Panc1 (cell line): ENCODE data around the gene H1-8.

Experiments
- POLR2AphosphoS5 ChIP-seq: IDR thresholded peaks from 2 replicates; pipeline ENCODE4 v1.6.1; 2012; ENCODE audit warnings: mild to moderate bottlenecking, low read depth, low read length, moderate library complexity
- SIN3A ChIP-seq: IDR thresholded peaks from 2 replicates; pipeline ENCODE4 v1.6.1; 2012; ENCODE audit warnings: low read depth, mild to moderate bottlenecking, low read length, moderate library complexity, borderline replicate concordance; ENCODE audit not compliant: insufficient read depth
- TCF7L2 ChIP-seq: IDR thresholded peaks from 2 replicates; pipeline ENCODE4 v1.6.1; 2011; ENCODE audit warnings: mild to moderate bottlenecking, low read depth, low read length, inconsistent platforms
- TF ChIP-seq, protein P1 (sequence below): fragments of 450-650 bp; IDR thresholded peaks from 2 replicates; pipeline ENCODE4 v1.5.1; 2017; ENCODE audit warnings: mild to moderate bottlenecking

DNA sequence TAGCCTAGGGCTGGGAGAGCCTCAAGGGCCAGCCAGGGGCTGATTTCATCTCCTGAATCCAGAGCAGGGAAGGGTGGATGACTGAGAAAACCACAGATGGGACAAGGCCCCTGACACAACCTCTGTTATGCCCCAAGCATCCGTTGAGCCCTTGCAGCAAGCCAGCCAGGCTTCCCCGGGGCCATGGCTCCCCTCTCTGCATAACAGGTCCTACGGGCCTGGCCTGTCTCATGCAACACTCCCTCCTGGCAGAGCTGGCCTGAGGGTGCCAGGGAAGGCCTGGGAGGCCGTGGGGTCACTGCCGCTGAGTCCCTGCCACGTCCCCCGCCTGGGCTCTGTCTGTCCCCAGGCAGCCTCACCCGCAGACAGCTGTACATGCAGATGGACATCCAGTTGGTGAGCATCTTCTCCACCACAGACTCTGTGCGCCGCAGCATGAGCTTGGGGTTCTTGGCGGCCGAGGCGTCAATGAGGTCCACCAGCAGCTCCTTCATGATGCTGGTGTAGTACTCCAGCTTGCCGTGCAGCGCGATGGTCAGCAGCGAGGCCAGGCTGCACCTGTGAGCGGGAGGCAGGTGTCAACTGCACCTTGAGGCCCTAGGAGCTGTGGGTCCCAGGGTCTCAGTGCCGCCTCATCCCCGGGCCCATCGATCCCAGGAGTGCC lies 22.1 kb downstream of the H1-8 start:
- TF ChIP-seq, protein P1, sequence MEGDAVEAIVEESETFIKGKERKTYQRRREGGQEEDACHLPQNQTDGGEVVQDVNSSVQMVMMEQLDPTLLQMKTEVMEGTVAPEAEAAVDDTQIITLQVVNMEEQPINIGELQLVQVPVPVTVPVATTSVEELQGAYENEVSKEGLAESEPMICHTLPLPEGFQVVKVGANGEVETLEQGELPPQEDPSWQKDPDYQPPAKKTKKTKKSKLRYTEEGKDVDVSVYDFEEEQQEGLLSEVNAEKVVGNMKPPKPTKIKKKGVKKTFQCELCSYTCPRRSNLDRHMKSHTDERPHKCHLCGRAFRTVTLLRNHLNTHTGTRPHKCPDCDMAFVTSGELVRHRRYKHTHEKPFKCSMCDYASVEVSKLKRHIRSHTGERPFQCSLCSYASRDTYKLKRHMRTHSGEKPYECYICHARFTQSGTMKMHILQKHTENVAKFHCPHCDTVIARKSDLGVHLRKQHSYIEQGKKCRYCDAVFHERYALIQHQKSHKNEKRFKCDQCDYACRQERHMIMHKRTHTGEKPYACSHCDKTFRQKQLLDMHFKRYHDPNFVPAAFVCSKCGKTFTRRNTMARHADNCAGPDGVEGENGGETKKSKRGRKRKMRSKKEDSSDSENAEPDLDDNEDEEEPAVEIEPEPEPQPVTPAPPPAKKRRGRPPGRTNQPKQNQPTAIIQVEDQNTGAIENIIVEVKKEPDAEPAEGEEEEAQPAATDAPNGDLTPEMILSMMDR = no peak
- TF ChIP-seq TCF7L2 = no peak
- TF ChIP-seq POLR2AphosphoS5 = no peak
- TF ChIP-seq SIN3A = no peak
